Measurements from ENCODE around the gene ADGRA3. TPM values are rescaled to one million over a fixed set of nuclear protein-coding genes. Genes with fewer than 3 reads are reported as not detected.

The ADGRA3 gene
- total RNA-seq, 1 experiment from 2014 or later, result 56.5 TPM

DNA sequence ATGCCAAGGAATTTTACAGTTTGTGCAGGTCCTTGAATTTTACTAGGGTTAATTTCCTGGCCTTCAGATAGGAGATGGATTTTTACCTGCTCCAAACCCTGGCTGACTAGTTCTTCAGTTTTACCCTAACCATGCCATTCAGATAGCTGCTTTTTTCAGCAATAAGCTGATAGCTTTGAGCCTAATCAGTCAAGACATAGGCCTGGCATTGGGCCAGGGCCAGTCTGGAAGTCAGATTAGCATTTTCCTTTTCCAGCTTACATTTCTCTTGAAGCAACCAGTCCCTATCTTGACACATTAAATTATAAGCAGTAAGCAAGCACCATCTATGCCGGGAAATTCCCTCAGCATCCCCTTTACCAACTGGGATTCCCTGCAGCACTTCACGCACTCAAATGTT is 177.1 kb downstream of the ADGRA3 start:
- no peak overlapping the region for H3T11ph ChIP-seq (ENCODE audit: low read length)
- H2AFZ ChIP-seq (ENCODE audit: low read length), result no peak overlapping the region
- TF ChIP-seq CTCF (conservative IDR thresholded peaks at IDR 0.05), result no peak
- H2BK20ac ChIP-seq (ENCODE audit: low read depth, low read length, poor library complexity, severe bottlenecking), result no peak overlapping the region
- H3K56ac ChIP-seq (ENCODE audit: insufficient read length, low read depth, low read length), result no peak overlapping the region
- H3K27ac ChIP-seq (ENCODE audit: insufficient read length, low read depth, low read length), result no peak overlapping the region
- no peaks in the 10 kb centered on the region for H3K79me2 ChIP-seq (ENCODE audit: insufficient read depth, low read length)
- no CpG with 5 or more reads among the region's 2 CpGs for WGBS (ENCODE audit: extremely low coverage, insufficient read length, low lambda C conversion rate)
- H4K91ac ChIP-seq (ENCODE audit: insufficient read length, low read depth, low read length), result no peak overlapping the region
- no peak overlapping the region for H3K9ac ChIP-seq (ENCODE audit: extremely low read depth, insufficient read length, low read length)
- H3K79me1 ChIP-seq (ENCODE audit: insufficient read depth, low read depth, low read length, poor library complexity, severe bottlenecking), result no peaks in the 10 kb centered on the region
- no peak overlapping the region for H3K4ac ChIP-seq (ENCODE audit: low read depth, low read length)
- no peak overlapping the region for H4K8ac ChIP-seq (replicated peaks; ENCODE audit: insufficient read length, low read depth, low read length)
- H4K5ac ChIP-seq (ENCODE audit: insufficient read length, low read depth, low read length), result no peak overlapping the region
- H4K20me1 ChIP-seq (ENCODE audit: control insufficient read depth, insufficient read depth, insufficient read length), result no peaks in the 10 kb centered on the region
- no peaks in the 10 kb centered on the region for H3K9me3 ChIP-seq (ENCODE audit: control insufficient read depth, low read depth, low read length)
- Mint-ChIP-seq H3K4me3 (no peak overlapping the region), H3K27ac (no peak overlapping the region), H3K27me3 (ENCODE audit: low read depth) (no peaks in the 10 kb centered on the region), H3K36me3 (ENCODE audit: insufficient read depth in 1 of 3, low read depth in 3 of 3) (peaks cover 8% of the 10 kb centered on the region in 3 experiments; a peak in 6 of 7 replicates), H3K9me3 (peaks cover 3 to 8% of the 10 kb centered on the region in 2 experiments; a peak in 2 of 5 replicates), H3K4me1 (peaks cover 0 to 3% of the 10 kb centered on the region in 2 experiments; a peak in 1 of 4 replicates)
- no peak for DNase-seq
- no peak overlapping the region for H2BK5ac ChIP-seq (ENCODE audit: insufficient read length, low read length)
- H3K4me1 ChIP-seq (ENCODE audit: insufficient read depth, low read length), result no peaks in the 10 kb centered on the region
- H2AK5ac ChIP-seq (ENCODE audit: insufficient read length, low read length), result no peak overlapping the region
- no peak overlapping the region for H3K23ac ChIP-seq (ENCODE audit: insufficient read length, low read depth, low read length)
- H2BK120ac ChIP-seq (ENCODE audit: low read depth, low read length, poor library complexity, severe bottlenecking), result no peak overlapping the region
- no peaks in the 10 kb centered on the region for H3K23me2 ChIP-seq (ENCODE audit: insufficient read length, low read depth, low read length, poor library complexity, severe bottlenecking)
- no peak overlapping the region for H3K18ac ChIP-seq (ENCODE audit: insufficient read length, low read depth, low read length)
- H3K27me3 ChIP-seq (ENCODE audit: insufficient read depth, low read length), result no peaks in the 10 kb centered on the region
- no peak overlapping the region for H3K14ac ChIP-seq (ENCODE audit: insufficient read depth, low read length)
- no peak overlapping the region for H2BK15ac ChIP-seq (ENCODE audit: low read depth, low read length)
- H2BK12ac ChIP-seq (ENCODE audit: insufficient read length, low read depth, low read length), result no peak overlapping the region
- no peak overlapping the region for H3K4me2 ChIP-seq (ENCODE audit: insufficient read depth, insufficient read length, low read length)

Other genes starting within 250 kb of the ADGRA3 start
- not detected in 2 replicates for gene GBA3, start 176.9 kb upstream of the ADGRA3 start, total RNA-seq (2021)

Data from H9 (cell line).